Activated CD4-positive, alpha-beta T cell treated with anti-CD3 and anti-CD28 coated beads for 24 hours (primary cell): Measurements from ENCODE around the gene NRARP.

ENCODE experiments used
- DNase-seq, 2 donors: peaks; one replicate each; pipeline ENCODE4 v3.0.0-alpha.2; 2020; ENCODE audit warnings: low read depth in 2 of 2

The NRARP gene

GRCh38 chr9:137298401-137299202 lies 3.5 kb downstream of the NRARP start:
- DNase-seq: no peak

DNA sequence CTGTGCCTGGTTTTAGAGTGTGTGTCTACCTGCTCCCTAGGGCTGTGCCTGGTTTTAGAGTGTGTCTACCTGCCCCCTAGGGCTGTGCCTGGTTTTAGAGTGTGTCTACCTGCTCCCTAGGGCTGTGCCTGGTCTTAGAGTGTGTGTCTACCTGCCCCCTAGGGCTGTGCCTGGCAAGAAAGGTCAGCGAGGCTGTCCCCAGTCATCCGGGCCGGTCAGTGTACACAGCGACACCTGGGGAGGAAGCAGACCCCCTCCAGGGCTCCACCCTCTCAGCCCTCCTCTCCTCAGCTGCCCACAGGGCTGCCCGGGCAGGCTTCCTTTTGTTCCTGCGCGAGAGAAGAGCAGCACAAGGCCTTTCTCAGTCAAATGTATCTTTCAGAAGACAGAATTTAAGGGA lies 4.1 kb downstream of the NRARP start:
- DNase-seq: no peak

- DNase-seq: no peak
Observed at GRCh38 chr9:137296670-137297664, 5.1 kb downstream of the NRARP start.

DNA sequence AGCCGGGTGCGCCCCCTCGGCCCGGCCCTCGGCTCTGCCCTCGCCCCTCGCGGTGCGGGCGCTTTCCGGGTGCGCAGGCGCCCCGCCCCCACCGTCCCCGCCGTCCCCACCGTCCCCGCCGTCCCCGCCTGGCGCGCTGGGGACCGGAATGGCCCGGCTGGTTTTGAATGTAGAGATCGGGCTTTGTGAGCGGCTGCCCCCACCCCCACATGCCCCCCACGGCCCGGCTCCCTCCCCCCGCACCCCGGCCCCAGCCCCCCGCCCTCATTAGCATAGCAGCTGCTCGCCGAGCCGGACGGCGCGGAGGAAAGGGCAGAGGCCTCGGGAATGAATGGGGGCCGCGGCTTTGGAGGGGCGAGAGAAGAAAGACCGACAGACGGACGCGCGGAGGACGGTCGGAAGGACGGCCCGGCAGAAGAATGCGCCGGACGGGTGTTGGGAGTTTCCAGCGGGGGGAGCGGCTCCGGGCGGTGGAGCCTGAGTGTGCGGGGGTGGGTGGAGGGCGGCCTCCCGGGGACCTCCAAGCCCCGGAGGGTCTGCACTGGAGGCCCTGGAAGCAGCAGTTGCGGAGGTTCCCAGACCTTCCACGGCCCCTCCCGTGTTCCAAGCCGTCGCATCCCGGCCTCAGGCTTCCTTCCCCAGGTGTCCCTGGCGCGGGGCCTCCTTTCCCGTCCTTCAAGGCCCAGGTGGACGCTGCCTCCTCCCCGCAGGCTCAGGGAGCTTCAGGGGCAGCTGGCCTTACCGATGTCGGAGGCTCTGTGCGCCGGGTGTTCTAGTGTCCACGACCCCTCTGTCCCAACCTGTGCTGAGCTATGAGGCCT lies 6.0 kb downstream of the NRARP start:
- DNase-seq: no peak

GRCh38 chr9:137295238-137295811 lies 6.7 kb downstream of the NRARP start:
- DNase-seq: no peak

DNA sequence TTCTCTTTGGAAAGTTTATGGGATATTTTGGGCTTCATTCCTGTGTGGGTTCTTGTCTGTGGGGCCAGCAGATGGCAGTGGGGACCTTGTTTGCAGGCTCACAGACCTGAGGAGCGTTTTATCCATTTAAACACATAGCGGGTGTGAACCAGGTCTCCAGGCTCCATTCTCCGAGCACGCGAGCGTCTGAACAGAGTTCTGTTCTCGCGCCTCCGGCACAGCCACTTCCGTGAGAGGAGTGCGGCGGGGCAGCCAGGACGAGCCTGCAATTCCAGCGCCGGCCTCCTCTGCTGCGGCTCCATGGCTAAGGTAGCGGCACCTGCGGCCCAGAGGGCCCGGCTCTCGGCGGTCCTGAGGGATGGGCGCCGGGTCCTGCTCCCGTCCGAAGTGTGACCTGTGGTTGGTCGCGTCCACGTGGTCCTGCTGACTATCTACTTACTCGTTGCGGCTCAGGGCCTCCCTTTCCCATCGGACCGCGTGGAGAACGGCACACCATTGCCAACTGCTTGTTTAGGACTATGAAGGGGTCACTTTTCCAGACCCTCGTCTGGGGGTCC lies 7.3 kb downstream of the NRARP start:
- no peak for DNase-seq

GRCh38 chr9:137294091-137294680 lies 7.9 kb downstream of the NRARP start:
- no peak for DNase-seq

- DNase-seq: no peak
Observed at GRCh38 chr9:137293482-137294090, 8.5 kb downstream of the NRARP start.

DNA sequence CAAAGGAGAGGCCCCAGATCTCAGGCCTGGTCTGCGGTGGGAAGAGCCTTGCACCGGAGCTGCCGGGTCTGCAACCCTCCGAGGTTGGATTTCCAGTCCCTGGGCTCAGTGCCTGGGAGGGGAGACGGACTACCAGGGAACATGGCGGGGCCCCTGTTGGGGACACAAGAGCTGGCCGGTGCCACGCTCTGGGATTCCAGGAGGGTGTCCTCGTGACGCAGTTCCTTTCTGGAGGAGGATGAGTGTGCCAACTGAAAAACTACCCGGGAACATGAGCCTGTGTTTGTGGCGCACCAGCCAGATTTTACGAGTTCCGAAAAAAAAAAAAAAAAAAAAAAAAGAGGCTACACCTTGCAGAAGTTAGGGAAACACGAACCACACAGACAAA lies 9.0 kb downstream of the NRARP start:
- DNase-seq: no peak

GRCh38 chr9:137286975-137287383 lies 15.1 kb downstream of the NRARP start:
- DNase-seq: no peak

- DNase-seq: no peak
Observed at GRCh38 chr9:137281345-137282116, 20.5 kb downstream of the NRARP start.

- no peak for DNase-seq
Observed at GRCh38 chr9:137280474-137281344, 21.4 kb downstream of the NRARP start.

DNA sequence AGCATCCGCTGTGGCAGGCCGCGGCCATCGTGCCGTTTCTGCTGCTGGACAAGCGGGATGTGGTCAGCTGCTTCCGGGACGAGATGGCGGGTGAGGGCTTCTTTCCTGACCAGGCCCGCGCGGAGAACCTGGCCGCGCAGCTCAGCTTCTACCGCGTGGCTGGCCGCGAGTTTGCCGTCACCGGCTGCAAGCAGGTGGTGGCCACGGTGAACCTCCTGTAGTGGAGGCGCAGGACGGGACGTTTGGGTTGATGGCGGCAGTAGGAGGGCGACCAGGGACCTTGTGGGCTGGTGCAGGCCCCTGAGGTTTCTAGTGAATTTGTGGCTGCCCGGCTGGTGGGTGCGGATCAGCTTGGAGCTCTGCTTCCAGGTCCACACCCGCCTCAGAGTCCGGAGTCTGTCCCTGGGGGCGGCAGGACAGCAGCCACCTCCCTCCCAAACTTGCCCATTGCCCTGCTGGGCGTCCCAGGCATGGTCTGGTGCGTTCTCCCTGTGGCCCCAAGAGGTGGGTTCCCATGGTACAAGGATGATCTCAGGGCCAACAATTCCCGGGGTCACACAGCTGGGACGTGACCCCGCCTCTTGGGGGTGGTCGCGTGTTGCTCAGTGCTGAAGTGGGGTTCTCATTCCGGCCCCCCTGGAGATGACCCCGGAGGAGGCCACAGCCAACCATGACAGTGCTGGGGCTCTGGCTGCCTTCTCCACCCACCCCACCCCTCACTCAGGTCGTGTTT lies 22.2 kb downstream of the NRARP start:
- DNase-seq: no peak

DNA sequence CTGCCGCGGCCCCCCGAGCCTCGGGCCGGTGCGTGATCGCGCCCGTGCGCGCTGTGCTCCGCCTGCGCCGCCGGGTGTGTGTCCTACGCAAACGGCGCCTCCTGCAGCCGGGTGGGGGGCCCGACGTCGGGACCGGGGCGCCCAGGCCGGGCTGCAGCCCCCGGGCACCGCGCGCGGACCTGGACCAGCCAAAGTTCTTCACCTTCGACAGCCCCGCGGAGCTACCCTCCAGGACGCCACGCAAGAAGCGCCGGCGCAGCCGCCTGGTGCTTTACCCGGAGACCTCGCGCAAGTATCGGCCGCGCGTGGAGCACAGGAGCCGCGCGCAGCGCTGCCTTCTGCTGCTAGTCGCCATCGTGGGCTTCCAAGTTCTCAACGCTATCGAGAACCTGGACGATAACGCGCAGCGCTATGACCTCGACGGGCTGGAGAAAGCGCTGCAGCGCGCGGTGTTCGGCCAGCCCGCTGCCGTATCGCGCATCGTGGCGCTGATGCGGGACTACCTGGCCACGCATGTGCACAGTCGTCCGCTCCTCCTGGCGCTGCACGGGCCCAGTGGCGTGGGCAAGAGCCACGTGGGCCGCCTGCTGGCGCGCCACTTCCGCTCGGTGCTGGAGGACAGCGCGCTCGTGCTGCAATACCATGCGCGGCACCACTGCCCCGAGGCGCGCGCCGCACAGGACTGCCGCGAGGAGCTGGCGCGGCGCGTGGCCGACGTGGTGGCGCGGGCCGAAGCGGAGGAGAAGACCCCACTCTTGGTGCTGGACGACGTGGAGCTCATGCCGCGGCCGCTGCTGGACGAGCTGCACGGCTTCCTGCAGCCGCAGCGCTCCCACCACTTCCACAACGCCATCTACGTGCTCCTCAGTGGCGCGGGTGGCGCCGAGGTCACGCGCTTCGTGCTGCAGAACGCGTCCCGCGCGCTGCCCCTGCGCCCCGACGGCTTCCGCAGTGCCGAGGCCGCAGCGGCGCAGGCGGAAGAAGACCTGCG lies 23.1 kb downstream of the NRARP start:
- no peak for DNase-seq

GRCh38 chr9:137278061-137278701 lies 23.9 kb downstream of the NRARP start:
- no peak for DNase-seq
